ENCODE results near the gene PCDH1. TPM values are rescaled to one million over a fixed set of nuclear protein-coding genes. Genes with fewer than 3 reads are reported as not detected.
A peak's percentile ranks its signal among the peaks of the same experiment; 100 is the strongest.
"Not testable (repeated sequence)": the region's sequence is repeated elsewhere in the genome, so short reads cannot be mapped to it uniquely, and the experiment has no call there.

PCDH1 gene
- polyA plus RNA-seq (ENCODE audit: insufficient read length in 3 of 3) = 10 to 100 TPM; 18.7 to 26.2 (median 21.0) TPM
- long read RNA-seq, donor 1, full-length matches to known transcripts = 4 of 4 reads
- long read RNA-seq, donor 1, partial matches to known transcripts = 0 of 4 reads
- long read RNA-seq, donor 1, other reads (novel, unspliced or antisense) = 0 of 4 reads
- long read RNA-seq, donor 2, full-length matches to known transcripts = 2 of 2 reads
- long read RNA-seq, donor 2, partial matches to known transcripts = 0 of 2 reads
- long read RNA-seq, donor 2, other reads (novel, unspliced or antisense) = 0 of 2 reads
- long read RNA-seq, donor 3, full-length matches to known transcripts = 12 of 12 reads
- long read RNA-seq, donor 3, partial matches to known transcripts = 0 of 12 reads
- long read RNA-seq, donor 3, other reads (novel, unspliced or antisense) = 0 of 12 reads
- long read RNA-seq, donor 4, partial matches to known transcripts = 0 of 3 reads
- long read RNA-seq, donor 4, other reads (novel, unspliced or antisense) = 0 of 3 reads
- long read RNA-seq, donor 5 = 0 reads
- long read RNA-seq, donor 6, full-length matches to known transcripts = 6 of 6 reads
- long read RNA-seq, donor 6, partial matches to known transcripts = 0 of 6 reads
- long read RNA-seq, donor 6, other reads (novel, unspliced or antisense) = 0 of 6 reads
- long read RNA-seq, donor 7, full-length matches to known transcripts = 5 of 12 reads
- long read RNA-seq, donor 7, partial matches to known transcripts = 7 of 12 reads
- long read RNA-seq, donor 7, other reads (novel, unspliced or antisense) = 0 of 12 reads
- long read RNA-seq, donor 8 = 0 reads
- long read RNA-seq, donor 9, partial matches to known transcripts = 0 of 4 reads
- long read RNA-seq, donor 9, other reads (novel, unspliced or antisense) = 0 of 4 reads
- long read RNA-seq, donor 10, partial matches to known transcripts = 10 of 11 reads
- long read RNA-seq, donor 10, other reads (novel, unspliced or antisense) = 0 of 11 reads
- long read RNA-seq, donor 11, full-length matches to known transcripts = 5 of 5 reads
- long read RNA-seq, donor 11, partial matches to known transcripts = 0 of 5 reads
- long read RNA-seq, donor 11, other reads (novel, unspliced or antisense) = 0 of 5 reads
- long read RNA-seq, donor 12, full-length matches to known transcripts = 3 of 3 reads
- long read RNA-seq, donor 12, partial matches to known transcripts = 0 of 3 reads
- long read RNA-seq, donor 12, other reads (novel, unspliced or antisense) = 0 of 3 reads
- long read RNA-seq, donor 13 = 0 reads
- long read RNA-seq, donor 14, transcript PCDH1-203 (3 exons, 3,827 nt) = major isoform, 8 of 8 reads
- long read RNA-seq, donor 14, partial matches to known transcripts = 0 of 8 reads
- long read RNA-seq, donor 14, other reads (novel, unspliced or antisense) = 0 of 8 reads
- long read RNA-seq, donor 15, partial matches to known transcripts = 0 of 4 reads
- long read RNA-seq, donor 15, other reads (novel, unspliced or antisense) = 0 of 4 reads
- long read RNA-seq, donor 16, full-length matches to known transcripts = 13 of 25 reads
- long read RNA-seq, donor 16, partial matches to known transcripts = 12 of 25 reads
- long read RNA-seq, donor 16, other reads (novel, unspliced or antisense) = 0 of 25 reads

DNA sequence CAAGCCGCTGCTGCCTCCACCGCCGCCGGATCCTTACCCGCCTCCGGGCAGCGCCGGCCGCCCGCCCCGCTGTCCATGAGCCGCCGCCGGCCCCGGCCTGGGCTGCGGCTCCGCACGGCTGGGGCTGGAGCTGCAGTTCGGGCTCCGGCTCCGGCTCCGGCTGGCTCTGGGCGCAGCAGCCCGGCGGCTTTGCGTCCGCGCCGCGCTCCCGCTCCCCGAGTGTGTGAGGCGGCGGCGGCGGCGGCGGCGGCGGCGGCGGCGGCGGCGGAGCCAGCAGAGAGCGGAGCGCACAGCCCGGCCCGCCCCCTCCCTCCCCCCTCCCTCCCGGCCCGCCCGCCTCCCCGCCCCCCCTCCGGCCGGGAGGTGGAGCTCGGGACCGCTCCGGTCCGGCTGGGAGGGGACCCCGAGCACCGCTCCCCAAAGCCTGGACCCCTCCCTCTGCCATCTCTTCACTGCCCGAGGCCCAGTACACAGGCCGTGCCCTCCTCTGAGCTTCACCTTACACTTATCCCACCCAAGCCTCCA is at the start of gene PCDH1:
TSS of gene PCDH1 (minus strand) at position 225 of the 525 bp plus-strand sequence. CDS start at position 77, 148 bp downstream.
- no peak for DNase-seq (ENCODE audit: extremely low read depth in 1 of 11, low read depth in 9 of 11, low spot score in 4 of 11)

- no peak for DNase-seq (ENCODE audit: extremely low read depth in 1 of 11, low read depth in 9 of 11, low spot score in 4 of 11)
These were observed 48.2 kb upstream of the PCDH1 start for GRCh38 chr5:141926434-141926833.

GRCh38 chr5:141923448-141924313 is 45.5 kb upstream of the PCDH1 start, which contains the start of gene DELE1:
TSS of gene DELE1 (plus strand) at chr5:141923871. CDS start at chr5:141923942, 71 bp downstream.
- peak; percentile 74 to 94 (median 89) for DNase-seq (ENCODE audit: extremely low read depth in 1 of 11, low read depth in 9 of 11, low spot score in 4 of 11)

GRCh38 chr5:141922827-141923447 is 44.7 kb upstream of the PCDH1 start:
- DNase-seq (ENCODE audit: extremely low read depth in 1 of 11, low read depth in 9 of 11, low spot score in 4 of 11) = not testable (repeated sequence)

DNA sequence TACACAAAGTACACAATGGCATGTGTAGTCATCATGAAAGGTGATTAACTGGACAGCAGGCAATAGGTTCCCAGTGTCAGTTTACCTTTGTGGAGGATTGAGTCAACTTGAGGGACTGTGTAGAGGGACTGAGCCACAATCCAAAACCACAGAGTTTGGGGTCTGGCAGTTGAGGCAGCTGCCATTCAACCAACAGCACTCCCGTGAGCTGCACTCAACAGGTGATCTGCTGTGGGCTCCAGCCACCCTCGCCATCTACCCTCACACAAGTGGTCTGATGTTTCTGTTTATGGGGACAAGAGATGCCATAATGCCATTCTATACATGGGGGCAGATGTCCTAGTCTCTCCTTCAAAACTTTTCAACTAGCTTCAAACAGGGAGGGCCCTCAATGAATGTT is 42.6 kb upstream of the PCDH1 start:
- DNase-seq (ENCODE audit: extremely low read depth in 1 of 11, low read depth in 9 of 11, low spot score in 4 of 11) = no peak

DNA sequence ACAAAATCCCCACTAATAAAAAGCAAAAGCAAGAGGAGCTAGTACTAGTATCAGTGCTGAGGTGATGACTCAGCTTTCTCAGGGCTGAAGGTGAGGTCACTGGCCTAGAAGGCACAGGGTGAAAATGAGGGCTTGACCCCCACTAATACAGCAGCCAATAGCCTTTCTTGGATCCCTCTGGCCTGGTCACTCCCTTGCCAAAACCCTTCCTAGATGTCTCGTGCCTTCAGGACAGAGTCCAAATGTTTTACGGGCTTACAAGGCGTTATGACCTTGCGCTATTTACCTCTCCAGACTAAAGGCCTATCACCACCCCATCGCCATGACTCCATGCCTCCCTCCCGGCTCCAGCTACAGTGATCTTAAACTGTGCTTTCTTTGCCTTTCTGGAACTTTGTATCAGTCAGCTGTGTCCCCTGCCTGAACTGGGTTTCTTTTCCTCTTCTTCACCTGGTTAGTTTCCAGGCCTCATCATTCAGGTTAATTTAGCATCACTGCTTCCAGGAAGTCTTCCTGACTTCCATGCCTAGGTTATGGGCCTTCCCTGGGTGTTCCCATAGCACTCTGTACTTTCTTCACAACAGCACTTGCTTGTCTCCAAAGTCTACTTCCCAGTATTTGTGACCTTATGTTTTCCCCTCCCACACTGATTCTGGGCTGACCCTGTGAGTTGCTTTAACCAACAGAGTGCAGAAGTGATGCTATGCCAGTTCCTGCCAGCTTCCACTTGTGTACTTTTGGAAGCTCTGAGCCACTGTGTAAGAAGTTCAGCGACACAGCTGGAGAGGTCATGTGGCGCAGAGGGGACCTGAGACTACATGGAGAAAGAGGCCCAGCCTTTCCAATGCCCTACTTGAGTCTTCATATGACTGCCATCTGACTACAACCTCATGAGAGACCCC is 41.3 kb upstream of the PCDH1 start:
- DNase-seq (ENCODE audit: extremely low read depth in 1 of 11, low read depth in 9 of 11, low spot score in 4 of 11) = no peak

GRCh38 chr5:141917760-141918159 is 39.5 kb upstream of the PCDH1 start:
- DNase-seq (ENCODE audit: extremely low read depth in 1 of 11, low read depth in 9 of 11, low spot score in 4 of 11) = no peak

DNA sequence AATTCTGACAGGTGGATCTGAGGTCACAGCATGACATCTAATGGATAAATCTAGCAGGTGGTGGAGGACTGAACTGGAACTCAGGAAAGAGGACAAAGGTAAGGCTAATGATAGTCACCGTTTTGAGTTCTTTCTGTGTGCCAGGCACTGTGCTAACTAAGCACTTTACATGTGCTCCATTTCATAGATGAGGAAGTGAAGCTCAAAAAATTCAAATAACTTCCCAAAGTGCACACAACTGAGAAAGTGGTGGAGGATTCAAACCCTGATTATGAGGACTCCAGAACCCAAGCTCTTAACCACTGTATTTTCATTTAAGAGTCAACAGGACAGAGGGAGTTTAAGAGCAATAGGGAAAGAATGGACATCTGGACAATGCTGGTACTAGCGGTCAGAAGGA is 38.3 kb upstream of the PCDH1 start:
- no peak for DNase-seq (ENCODE audit: extremely low read depth in 1 of 11, low read depth in 9 of 11, low spot score in 4 of 11)

- no peak for DNase-seq (ENCODE audit: extremely low read depth in 1 of 11, low read depth in 9 of 11, low spot score in 4 of 11)
These were observed 37.7 kb upstream of the PCDH1 start for GRCh38 chr5:141915881-141916336.

DNA sequence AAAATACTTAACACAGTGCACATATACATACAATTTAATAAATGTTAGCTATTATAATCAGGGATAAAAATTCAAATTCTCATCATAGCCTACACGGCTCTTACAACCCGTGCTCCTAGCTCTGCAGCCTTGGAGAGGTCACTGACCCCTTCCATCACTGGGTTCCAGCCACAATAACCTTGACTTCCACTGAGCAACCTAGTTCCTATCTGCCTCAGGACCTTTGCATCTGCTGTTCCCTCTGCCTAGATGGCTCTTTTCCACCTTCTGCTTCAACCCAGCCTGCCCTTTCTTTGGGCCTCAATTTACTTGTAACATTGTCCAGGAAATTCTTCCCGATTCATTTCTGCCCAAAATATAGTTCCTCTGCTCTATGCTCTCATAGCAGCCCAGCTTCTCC is 36.6 kb upstream of the PCDH1 start:
- DNase-seq (ENCODE audit: extremely low read depth in 1 of 11, low read depth in 9 of 11, low spot score in 4 of 11) = no peak

- peak in 6 of 11 donors; percentile 18 to 40 (median 32) for DNase-seq (ENCODE audit: extremely low read depth in 1 of 11, low read depth in 9 of 11, low spot score in 4 of 11)
These were observed 36.1 kb upstream of the PCDH1 start for GRCh38 chr5:141914199-141914743.

GRCh38 chr5:141913560-141914198 is 35.5 kb upstream of the PCDH1 start:
- DNase-seq (ENCODE audit: extremely low read depth in 1 of 11, low read depth in 9 of 11, low spot score in 4 of 11) = peak in 5 of 11 donors; percentile 7 to 34 (median 33)

GRCh38 chr5:141910271-141910673 is 32.1 kb upstream of the PCDH1 start:
- DNase-seq (ENCODE audit: extremely low read depth in 1 of 11, low read depth in 9 of 11, low spot score in 4 of 11) = no peak

- DNase-seq (ENCODE audit: extremely low read depth in 1 of 11, low read depth in 9 of 11, low spot score in 4 of 11) = no peak
These were observed 31.0 kb upstream of the PCDH1 start for GRCh38 chr5:141909212-141909611.

- no peak for DNase-seq (ENCODE audit: extremely low read depth in 1 of 11, low read depth in 9 of 11, low spot score in 4 of 11)
These were observed 30.6 kb upstream of the PCDH1 start for GRCh38 chr5:141908796-141909195.
